ENCODE measurements around the gene CFAP61.
"Not testable (repeated sequence)": the region's sequence is repeated elsewhere in the genome, so short reads cannot be mapped to it uniquely, and the experiment has no call there.

CFAP61 gene

GRCh38 chr20:20211274-20211987 lies 159.1 kb downstream of the CFAP61 start:
- no peak for DNase-seq

GRCh38 chr20:20211988-20212518 lies 159.7 kb downstream of the CFAP61 start:
- no peak for DNase-seq

- DNase-seq = no peak
Observed at GRCh38 chr20:20212675-20213096, 160.4 kb downstream of the CFAP61 start.

GRCh38 chr20:20213526-20214121 lies 161.3 kb downstream of the CFAP61 start:
- DNase-seq = no peak

GRCh38 chr20:20214757-20215275 lies 162.5 kb downstream of the CFAP61 start:
- no peak for DNase-seq

GRCh38 chr20:20215976-20216727 lies 163.8 kb downstream of the CFAP61 start:
- no peak for DNase-seq

GRCh38 chr20:20216941-20217340 lies 164.6 kb downstream of the CFAP61 start:
- no peak for DNase-seq

- DNase-seq = no peak
Observed at GRCh38 chr20:20217621-20218020, 165.3 kb downstream of the CFAP61 start.

GRCh38 chr20:20218106-20218505 lies 165.8 kb downstream of the CFAP61 start:
- DNase-seq = not testable (repeated sequence)

- no peak for DNase-seq
Observed at GRCh38 chr20:20219016-20219415, 166.7 kb downstream of the CFAP61 start.

- no peak for DNase-seq
Observed at GRCh38 chr20:20220134-20220533, 167.8 kb downstream of the CFAP61 start.

- no peak for DNase-seq
Observed at GRCh38 chr20:20223981-20224380, 171.6 kb downstream of the CFAP61 start.

GRCh38 chr20:20224806-20225205 lies 172.5 kb downstream of the CFAP61 start:
- no peak for DNase-seq

GRCh38 chr20:20225325-20226043 lies 173.2 kb downstream of the CFAP61 start:
- no peak for DNase-seq

GRCh38 chr20:20226554-20226953 lies 174.2 kb downstream of the CFAP61 start:
- DNase-seq = no peak

- DNase-seq = no peak
Observed at GRCh38 chr20:20227013-20227571, 174.8 kb downstream of the CFAP61 start.

- DNase-seq = no peak
Observed at GRCh38 chr20:20228351-20228750, 176.0 kb downstream of the CFAP61 start.

GRCh38 chr20:20229595-20229994 lies 177.3 kb downstream of the CFAP61 start:
- DNase-seq = no peak

- DNase-seq = no peak
Observed at GRCh38 chr20:20230741-20231140, 178.4 kb downstream of the CFAP61 start.

GRCh38 chr20:20231528-20232298 lies 179.4 kb downstream of the CFAP61 start:
- DNase-seq = no peak

GRCh38 chr20:20233041-20233514 lies 180.7 kb downstream of the CFAP61 start:
- no peak for DNase-seq

All from activated CD4-positive, alpha-beta T cell treated with anti-CD3 and anti-CD28 coated beads, Interleukin-2, Interleukin-6, amounts not matched to agents 100 ng/mL and 50 ng/mL, durations not matched to agents 16 hours and 8 hours (primary cell).